ENCODE data around the gene CD247.

CD247 gene

DNA sequence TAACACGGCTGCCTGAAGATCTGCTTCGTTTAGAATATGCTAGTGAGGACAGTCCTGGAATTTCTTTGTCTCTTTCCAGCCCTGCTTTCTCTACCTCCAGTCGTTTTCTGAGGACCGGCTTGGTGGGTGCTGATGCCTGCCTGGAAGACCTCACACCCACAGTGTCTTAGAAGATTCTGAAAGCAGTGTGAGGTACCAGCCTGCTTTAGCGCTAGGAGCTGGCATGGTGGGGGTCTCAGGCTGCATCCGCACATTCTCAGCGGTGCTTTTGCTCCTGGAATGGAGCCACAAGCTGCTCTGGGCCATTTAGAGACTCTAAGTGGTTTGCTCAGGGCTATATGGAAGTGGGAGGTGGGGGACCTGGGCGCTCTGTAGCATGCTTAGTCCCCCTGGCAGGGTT, 61.4 kb downstream of the CD247 start:
- Mint-ChIP-seq H3K9me3 (no peaks in the 10 kb centered on the region), H3K4me3 (peak overlapping the region; percentile 75 to 87 (median 84)), H3K27ac (no peak overlapping the region), H3K4me1 (peaks cover 16% of the 10 kb centered on the region), H3K27me3 (ENCODE audit: low read depth) (peaks cover 50% of the 10 kb centered on the region), H3K36me3 (ENCODE audit: low read depth) (no peaks in the 10 kb centered on the region)
- TF ChIP-seq, protein P1, sequence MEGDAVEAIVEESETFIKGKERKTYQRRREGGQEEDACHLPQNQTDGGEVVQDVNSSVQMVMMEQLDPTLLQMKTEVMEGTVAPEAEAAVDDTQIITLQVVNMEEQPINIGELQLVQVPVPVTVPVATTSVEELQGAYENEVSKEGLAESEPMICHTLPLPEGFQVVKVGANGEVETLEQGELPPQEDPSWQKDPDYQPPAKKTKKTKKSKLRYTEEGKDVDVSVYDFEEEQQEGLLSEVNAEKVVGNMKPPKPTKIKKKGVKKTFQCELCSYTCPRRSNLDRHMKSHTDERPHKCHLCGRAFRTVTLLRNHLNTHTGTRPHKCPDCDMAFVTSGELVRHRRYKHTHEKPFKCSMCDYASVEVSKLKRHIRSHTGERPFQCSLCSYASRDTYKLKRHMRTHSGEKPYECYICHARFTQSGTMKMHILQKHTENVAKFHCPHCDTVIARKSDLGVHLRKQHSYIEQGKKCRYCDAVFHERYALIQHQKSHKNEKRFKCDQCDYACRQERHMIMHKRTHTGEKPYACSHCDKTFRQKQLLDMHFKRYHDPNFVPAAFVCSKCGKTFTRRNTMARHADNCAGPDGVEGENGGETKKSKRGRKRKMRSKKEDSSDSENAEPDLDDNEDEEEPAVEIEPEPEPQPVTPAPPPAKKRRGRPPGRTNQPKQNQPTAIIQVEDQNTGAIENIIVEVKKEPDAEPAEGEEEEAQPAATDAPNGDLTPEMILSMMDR (IDR thresholded peaks at IDR 0.05; ENCODE audit: unreplicated experiment in 3 of 3) = no peak

DNA sequence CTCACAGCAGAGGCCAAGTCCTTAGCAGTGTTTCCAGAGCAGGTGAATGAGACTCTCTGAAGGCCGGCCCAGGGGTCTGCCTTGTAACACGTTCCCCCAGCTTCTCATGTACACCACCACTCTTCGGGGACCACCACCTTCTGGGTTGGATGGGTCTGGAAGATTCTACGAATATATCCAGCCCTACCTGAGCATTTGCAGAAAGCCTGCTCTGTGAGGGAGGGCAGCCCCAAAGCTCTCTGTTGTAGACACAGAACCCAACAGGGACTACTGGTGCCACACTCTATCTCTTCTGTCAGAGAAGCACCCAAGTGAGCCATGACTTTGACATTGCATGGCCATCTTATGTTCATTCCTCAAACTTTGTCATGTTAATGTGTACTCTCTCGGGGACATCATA, 61.8 kb downstream of the CD247 start:
- peaks cover 16% of the 10 kb centered on the region for H3K4me1 Mint-ChIP-seq
- TF ChIP-seq, protein P1 (IDR thresholded peaks at IDR 0.05; ENCODE audit: unreplicated experiment in 3 of 3) = no peak
- no peaks in the 10 kb centered on the region for H3K36me3 Mint-ChIP-seq (ENCODE audit: low read depth)
- H3K4me3 Mint-ChIP-seq = peak overlapping the region; percentile 75 to 87 (median 84)
- H3K27ac Mint-ChIP-seq = no peak overlapping the region
- no peaks in the 10 kb centered on the region for H3K9me3 Mint-ChIP-seq
- H3K27me3 Mint-ChIP-seq (ENCODE audit: low read depth) = peaks cover 52% of the 10 kb centered on the region

DNA sequence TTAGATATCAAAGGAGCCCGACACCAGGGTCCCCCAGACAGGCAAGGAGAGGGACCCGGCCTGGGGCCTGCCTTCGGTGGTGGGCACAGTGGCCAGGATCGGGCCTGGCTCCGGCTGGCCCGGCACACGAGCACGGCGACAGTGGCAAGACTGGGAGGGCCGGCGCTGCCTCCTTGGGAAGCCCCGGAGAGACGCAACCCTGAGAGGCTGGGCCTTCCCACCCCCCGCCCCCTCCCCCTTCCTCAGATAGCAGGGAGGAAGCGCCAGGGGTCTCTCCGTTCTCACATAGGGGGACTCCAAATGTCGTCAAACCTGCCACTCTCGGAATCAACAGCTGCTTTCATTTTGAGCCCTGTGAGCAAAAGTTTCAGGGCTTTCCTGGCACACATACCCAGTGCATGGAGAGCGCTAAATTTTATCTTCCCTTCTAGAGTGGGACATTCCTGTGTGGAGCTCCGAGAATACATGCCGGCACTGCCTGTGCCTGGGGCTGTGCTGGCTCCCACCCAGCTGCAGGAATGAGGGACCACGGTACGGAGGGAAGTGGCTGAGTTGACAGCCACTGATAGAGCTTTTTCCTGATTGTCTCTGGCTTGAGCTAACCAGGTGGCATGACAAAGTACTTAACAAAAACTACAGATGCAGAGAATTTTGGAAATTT, 62.4 kb downstream of the CD247 start:
- TF ChIP-seq, protein P1 (IDR thresholded peaks at IDR 0.05; ENCODE audit: unreplicated experiment in 3 of 3) = no peak
- H3K9me3 Mint-ChIP-seq = no peaks in the 10 kb centered on the region
- H3K4me3 Mint-ChIP-seq = peak overlapping the region; percentile 77 to 87 (median 84)
- peak overlapping the region in 2 of 3 experiments; percentile 1 to 44 for H3K27ac Mint-ChIP-seq
- peaks cover 16% of the 10 kb centered on the region for H3K4me1 Mint-ChIP-seq
- no peaks in the 10 kb centered on the region for H3K36me3 Mint-ChIP-seq (ENCODE audit: low read depth)
- peaks cover 54% of the 10 kb centered on the region for H3K27me3 Mint-ChIP-seq (ENCODE audit: low read depth)

DNA sequence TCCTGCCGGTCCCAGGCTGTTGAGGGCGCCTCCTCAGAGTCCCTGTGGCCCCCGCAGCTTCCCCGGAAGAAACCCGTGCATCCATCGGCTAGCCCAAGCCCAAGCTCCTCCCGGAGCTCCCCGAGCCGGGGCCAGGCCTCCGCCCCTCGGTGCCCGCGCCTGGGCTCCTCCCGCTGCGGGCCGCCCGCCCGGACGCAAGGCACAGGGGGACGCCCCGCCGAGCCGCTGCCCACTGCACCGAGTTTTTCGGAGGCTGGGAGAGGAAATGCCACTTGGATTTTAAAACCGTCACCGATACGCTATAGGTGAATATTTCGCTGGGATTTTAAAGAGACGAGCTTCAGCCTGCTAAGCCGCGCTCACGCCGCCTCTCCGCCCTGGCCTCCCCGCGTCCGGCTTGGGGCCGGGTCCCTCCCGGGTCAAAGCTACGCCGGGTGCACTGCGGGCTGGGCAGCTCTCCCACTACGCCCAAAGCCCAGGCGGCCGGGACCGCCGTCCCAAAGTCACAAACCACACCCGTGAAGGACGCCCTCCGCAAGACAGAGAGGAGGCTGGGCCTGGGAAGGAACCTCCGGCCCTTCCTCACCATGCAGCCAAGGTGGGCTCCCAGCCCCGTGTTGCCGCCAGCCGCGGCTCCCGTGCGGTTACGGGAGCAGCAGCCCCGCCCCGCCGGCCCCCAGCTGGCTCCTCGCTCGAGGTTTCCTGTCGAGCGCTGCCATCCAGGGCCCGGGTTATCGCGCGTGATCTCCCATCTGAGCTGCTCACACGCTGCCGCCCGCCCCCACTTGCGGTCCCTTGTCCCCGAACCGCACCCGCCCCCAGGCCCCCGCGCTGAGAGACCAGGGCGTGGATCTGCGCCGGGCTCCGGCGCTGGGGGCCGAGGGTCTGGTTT, 63.2 kb downstream of the CD247 start:
- peaks cover 62% of the 10 kb centered on the region for H3K27me3 Mint-ChIP-seq (ENCODE audit: low read depth)
- no peaks in the 10 kb centered on the region for H3K9me3 Mint-ChIP-seq
- no peaks in the 10 kb centered on the region for H3K36me3 Mint-ChIP-seq (ENCODE audit: low read depth)
- peak overlapping the region; percentile 77 to 89 (median 87) for H3K4me3 Mint-ChIP-seq
- no peak overlapping the region for H3K27ac Mint-ChIP-seq
- H3K4me1 Mint-ChIP-seq = peaks cover 16% of the 10 kb centered on the region
- TF ChIP-seq, protein P1 (IDR thresholded peaks at IDR 0.05; ENCODE audit: unreplicated experiment in 3 of 3) = no peak

DNA sequence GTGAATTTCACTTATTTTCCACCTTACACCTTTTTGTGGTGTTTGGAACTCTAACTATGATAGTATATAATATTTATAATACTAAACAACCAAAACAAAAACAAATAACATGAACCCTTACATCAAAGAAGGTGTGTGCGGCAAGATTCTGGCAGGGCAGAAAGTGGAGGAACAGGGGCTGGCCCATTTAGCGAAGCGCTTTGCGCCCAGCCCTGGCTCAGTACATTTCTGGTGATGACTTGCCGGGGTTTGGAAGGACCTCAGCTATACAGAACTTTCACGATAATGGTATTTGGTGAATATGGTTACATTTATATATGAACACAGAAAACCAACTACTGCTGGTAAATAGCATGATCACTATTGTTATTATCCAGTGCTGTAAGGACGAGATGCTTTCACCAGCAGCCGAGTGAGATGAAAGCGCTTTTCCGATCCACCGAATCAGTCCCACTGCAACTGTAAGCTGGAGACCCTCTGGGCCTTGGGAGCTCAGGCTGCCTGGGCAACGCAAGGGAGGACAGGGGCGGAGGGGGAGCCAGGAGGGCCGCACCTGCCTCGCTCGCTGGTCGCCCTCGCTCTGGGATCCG, 63.9 kb downstream of the CD247 start:
- Mint-ChIP-seq H3K27ac (peak overlapping the region in 1 of 3 experiments; percentile 31), H3K4me3 (peak overlapping the region; percentile 77 to 89 (median 87)), H3K36me3 (ENCODE audit: low read depth) (no peaks in the 10 kb centered on the region), H3K27me3 (ENCODE audit: low read depth) (peaks cover 62% of the 10 kb centered on the region), H3K9me3 (no peaks in the 10 kb centered on the region), H3K4me1 (peaks cover 16% of the 10 kb centered on the region)
- TF ChIP-seq, protein P1 (IDR thresholded peaks at IDR 0.05; ENCODE audit: unreplicated experiment in 3 of 3) = no peak
